Natural killer cell (primary cell): Measurements from ENCODE around the gene ATP13A1. TPM values are rescaled to one million over a fixed set of nuclear protein-coding genes. Genes with fewer than 3 reads are reported as not detected.

Experiments used
- total RNA-seq, 4 donors: library from RNA; stranded (reverse); fragments of 120-200 nt in 1 of 4; gene quantifications; one replicate each; pipeline versions ENCODE4 v1.2.3 to v1.2.4, GENCODE V29; 2013 to 2022

ATP13A1 gene
- total RNA-seq, 3 donors from 2014 or later (not counting 1 experiment from before 2014, with no cell fraction given), result 58.1 to 73.2 (median 67.7) TPM

Other genes starting within 250 kb of the ATP13A1 start
- 1 to 10 TPM; 2.2 to 2.5 (median 2.3) TPM for gene TSSK6, start 148.1 kb downstream of the ATP13A1 start, total RNA-seq
- gene NDUFA13, start 147.5 kb downstream of the ATP13A1 start, total RNA-seq, result 100 to 1,000 TPM; 165 to 191 (median 188) TPM
- gene YJEFN3, start 134.8 kb downstream of the ATP13A1 start, total RNA-seq, result 1 to 10 TPM; 4.0 to 6.0 (median 4.3) TPM
- gene CILP2, start 125.4 kb downstream of the ATP13A1 start, total RNA-seq, result under 1 TPM; 0.05 to 0.20 (median 0.11) TPM
- 10 to 100 TPM; 10.7 to 15.9 (median 11.1) TPM for gene PBX4, start 45.0 kb downstream of the ATP13A1 start, total RNA-seq
- gene LPAR2, start 35.5 kb downstream of the ATP13A1 start, total RNA-seq, result 10 to 100 TPM; 52.1 to 81.5 (median 56.4) TPM
- gene GMIP, start 20.0 kb downstream of the ATP13A1 start, total RNA-seq, result 100 to 1,000 TPM; 134 to 188 (median 150) TPM
- gene ZNF101, start 5.2 kb upstream of the ATP13A1 start, total RNA-seq, result 10 to 100 TPM; 35.7 to 58.7 (median 41.0) TPM
- 10 to 100 TPM; 12.7 to 18.6 (median 14.0) TPM for gene ZNF14, start 69.4 kb upstream of the ATP13A1 start, total RNA-seq
- 10 to 100 TPM; 35.0 to 62.8 (median 44.0) TPM for gene ZNF506, start 158.1 kb upstream of the ATP13A1 start, total RNA-seq
- gene ZNF253, start 202.2 kb upstream of the ATP13A1 start, total RNA-seq, result 10 to 100 TPM in 2 of 3 donors, 1 to 10 TPM in 1; 8.6 to 14.7 (median 10.1) TPM
- 1 to 10 TPM; 2.2 to 5.2 (median 4.2) TPM for gene ZNF93, start 237.3 kb upstream of the ATP13A1 start, total RNA-seq